ENCODE results near the gene GFRA4. TPM values are rescaled to one million over a fixed set of nuclear protein-coding genes. Genes with fewer than 3 reads are reported as not detected.

Gene GFRA4
- total RNA-seq, 2 donors from 2014 or later = not detected

GRCh38 chr20:3687655-3688054 lies 24.5 kb upstream of the GFRA4 start:
- H3K9me3 Mint-ChIP-seq = no peaks in the 10 kb centered on the region
- peaks cover 45% of the 10 kb centered on the region for H3K27me3 Mint-ChIP-seq (ENCODE audit: low read depth)
- no peak for ATAC-seq (replicated peaks in 1 of 2)
- DNase-seq = no peak
- H3K27ac Mint-ChIP-seq = no peak overlapping the region
- no peaks in the 10 kb centered on the region for H3K36me3 Mint-ChIP-seq (ENCODE audit: insufficient read depth in 2 of 2)
- no peak overlapping the region for H3K4me3 Mint-ChIP-seq
- no peaks in the 10 kb centered on the region for H3K4me1 Mint-ChIP-seq (ENCODE audit: low read depth)

- ATAC-seq (replicated peaks in 1 of 2) (no peak), DNase-seq (no peak)
- Mint-ChIP-seq H3K4me3 (no peak overlapping the region), H3K4me1 (ENCODE audit: low read depth) (no peaks in the 10 kb centered on the region), H3K9me3 (no peaks in the 10 kb centered on the region), H3K27ac (no peak overlapping the region), H3K36me3 (ENCODE audit: insufficient read depth in 2 of 2) (no peaks in the 10 kb centered on the region), H3K27me3 (ENCODE audit: low read depth) (peaks cover 50% of the 10 kb centered on the region)
Measured at GRCh38 chr20:3686867-3687321, 23.7 kb upstream of the GFRA4 start.

- H3K27me3 Mint-ChIP-seq (ENCODE audit: low read depth) = peaks cover 51% of the 10 kb centered on the region
- H3K4me1 Mint-ChIP-seq (ENCODE audit: low read depth) = no peaks in the 10 kb centered on the region
- no peak overlapping the region for H3K27ac Mint-ChIP-seq
- no peaks in the 10 kb centered on the region for H3K36me3 Mint-ChIP-seq (ENCODE audit: insufficient read depth in 2 of 2)
- no peaks in the 10 kb centered on the region for H3K9me3 Mint-ChIP-seq
- H3K4me3 Mint-ChIP-seq = no peak overlapping the region
- DNase-seq (no peak), ATAC-seq (replicated peaks in 1 of 2) (no peak)
Measured at GRCh38 chr20:3686421-3686820, 23.2 kb upstream of the GFRA4 start.

GRCh38 chr20:3685341-3685740 lies 22.1 kb upstream of the GFRA4 start:
- Mint-ChIP-seq H3K9me3 (no peaks in the 10 kb centered on the region), H3K36me3 (ENCODE audit: insufficient read depth in 2 of 2) (no peaks in the 10 kb centered on the region), H3K27ac (no peak overlapping the region), H3K4me3 (no peak overlapping the region), H3K27me3 (ENCODE audit: low read depth) (peaks cover 61% of the 10 kb centered on the region), H3K4me1 (ENCODE audit: low read depth) (no peaks in the 10 kb centered on the region)
- ATAC-seq (replicated peaks in 1 of 2) = no peak
- DNase-seq = no peak

GRCh38 chr20:3681931-3682781 lies 19.0 kb upstream of the GFRA4 start, which contains the start of gene ADAM33:
ADAM33 (minus strand) TSS chr20:3682010; CDS start chr20:3682004, 6 bp downstream.
- DNase-seq = no peak
- Mint-ChIP-seq H3K36me3 (ENCODE audit: insufficient read depth in 2 of 2) (no peaks in the 10 kb centered on the region), H3K9me3 (no peaks in the 10 kb centered on the region), H3K27ac (no peak within 1 kb of the TSS), H3K4me3 (peak within 1 kb of the TSS in 1 of 2 donors; percentile 7), H3K27me3 (ENCODE audit: low read depth) (peaks cover 73% of the 10 kb centered on the region), H3K4me1 (ENCODE audit: low read depth) (no peaks in the 10 kb centered on the region)
- ATAC-seq (replicated peaks in 1 of 2) = no peak

GRCh38 chr20:3681352-3681930 lies 18.2 kb upstream of the GFRA4 start:
- Mint-ChIP-seq H3K36me3 (ENCODE audit: insufficient read depth in 2 of 2) (no peaks in the 10 kb centered on the region), H3K4me3 (peak overlapping the region in 1 of 2 donors; percentile 7), H3K27me3 (ENCODE audit: low read depth) (peaks cover 71% of the 10 kb centered on the region), H3K27ac (no peak overlapping the region), H3K9me3 (no peaks in the 10 kb centered on the region), H3K4me1 (ENCODE audit: low read depth) (peaks cover 4% of the 10 kb centered on the region)
- ATAC-seq (replicated peaks in 1 of 2) (no peak), DNase-seq (no peak)

GRCh38 chr20:3680701-3681351 lies 17.6 kb upstream of the GFRA4 start:
- peaks cover 5% of the 10 kb centered on the region for H3K4me1 Mint-ChIP-seq (ENCODE audit: low read depth)

GRCh38 chr20:3679749-3680700 lies 16.8 kb upstream of the GFRA4 start:
- no peak for DNase-seq
- peaks cover 76% of the 10 kb centered on the region for H3K27me3 Mint-ChIP-seq (ENCODE audit: low read depth)
- no peak overlapping the region for H3K4me3 Mint-ChIP-seq
- ATAC-seq (replicated peaks in 1 of 2) = no peak
- no peak overlapping the region for H3K27ac Mint-ChIP-seq
- no peaks in the 10 kb centered on the region for H3K9me3 Mint-ChIP-seq
- H3K4me1 Mint-ChIP-seq (ENCODE audit: low read depth) = peaks cover 5% of the 10 kb centered on the region
- no peaks in the 10 kb centered on the region for H3K36me3 Mint-ChIP-seq (ENCODE audit: insufficient read depth in 2 of 2)

More at GRCh38 chr20:3680701-3681351, 17.6 kb upstream of the GFRA4 start:
- Mint-ChIP-seq H3K27ac (no peak overlapping the region), H3K9me3 (no peaks in the 10 kb centered on the region), H3K4me3 (no peak overlapping the region), H3K36me3 (ENCODE audit: insufficient read depth in 2 of 2) (no peaks in the 10 kb centered on the region), H3K27me3 (ENCODE audit: low read depth) (peaks cover 74% of the 10 kb centered on the region)
- no peak for DNase-seq
- ATAC-seq (replicated peaks in 1 of 2) = no peak

GRCh38 chr20:3678856-3679720 lies 15.9 kb upstream of the GFRA4 start:
- no peak for ATAC-seq (replicated peaks in 1 of 2)
- H3K27ac Mint-ChIP-seq = no peak overlapping the region
- peaks cover 5% of the 10 kb centered on the region for H3K4me1 Mint-ChIP-seq (ENCODE audit: low read depth)
- H3K9me3 Mint-ChIP-seq = no peaks in the 10 kb centered on the region
- DNase-seq = no peak
- no peak overlapping the region for H3K4me3 Mint-ChIP-seq
- H3K36me3 Mint-ChIP-seq (ENCODE audit: insufficient read depth in 2 of 2) = no peaks in the 10 kb centered on the region
- peaks cover 78% of the 10 kb centered on the region for H3K27me3 Mint-ChIP-seq (ENCODE audit: low read depth)

GRCh38 chr20:3678198-3678597 lies 15.0 kb upstream of the GFRA4 start:
- Mint-ChIP-seq H3K9me3 (no peaks in the 10 kb centered on the region), H3K27me3 (ENCODE audit: low read depth) (peaks cover 73% of the 10 kb centered on the region), H3K27ac (no peak overlapping the region), H3K4me3 (no peak overlapping the region), H3K36me3 (ENCODE audit: insufficient read depth in 2 of 2) (no peaks in the 10 kb centered on the region), H3K4me1 (ENCODE audit: low read depth) (peaks cover 5% of the 10 kb centered on the region)
- no peak for ATAC-seq (replicated peaks in 1 of 2)
- no peak for DNase-seq

- Mint-ChIP-seq H3K4me3 (no peak overlapping the region), H3K9me3 (no peaks in the 10 kb centered on the region), H3K4me1 (ENCODE audit: low read depth) (peaks cover 5% of the 10 kb centered on the region), H3K27ac (no peak overlapping the region), H3K27me3 (ENCODE audit: low read depth) (peaks cover 69% of the 10 kb centered on the region), H3K36me3 (ENCODE audit: insufficient read depth in 2 of 2) (no peaks in the 10 kb centered on the region)
- ATAC-seq (replicated peaks in 1 of 2) (no peak), DNase-seq (no peak)
Measured at GRCh38 chr20:3677733-3678132, 14.5 kb upstream of the GFRA4 start.

Data from activated T-cell treated with anti-CD3 and anti-CD28 coated beads, Interleukin-2, amount 50 U/mL, for 72 hours (primary cell).